GM18517 (cell line): ENCODE results near the gene CCDC47.

ENCODE experiments used
- ATAC-seq: cut with Tn5 transposase; IDR thresholded peaks from one replicate; pipeline ENCODE4 v1.9.1; 2021; ENCODE audit warnings: mild to moderate bottlenecking, moderate library complexity; ENCODE audit not compliant: unreplicated experiment

The CCDC47 gene

DNA sequence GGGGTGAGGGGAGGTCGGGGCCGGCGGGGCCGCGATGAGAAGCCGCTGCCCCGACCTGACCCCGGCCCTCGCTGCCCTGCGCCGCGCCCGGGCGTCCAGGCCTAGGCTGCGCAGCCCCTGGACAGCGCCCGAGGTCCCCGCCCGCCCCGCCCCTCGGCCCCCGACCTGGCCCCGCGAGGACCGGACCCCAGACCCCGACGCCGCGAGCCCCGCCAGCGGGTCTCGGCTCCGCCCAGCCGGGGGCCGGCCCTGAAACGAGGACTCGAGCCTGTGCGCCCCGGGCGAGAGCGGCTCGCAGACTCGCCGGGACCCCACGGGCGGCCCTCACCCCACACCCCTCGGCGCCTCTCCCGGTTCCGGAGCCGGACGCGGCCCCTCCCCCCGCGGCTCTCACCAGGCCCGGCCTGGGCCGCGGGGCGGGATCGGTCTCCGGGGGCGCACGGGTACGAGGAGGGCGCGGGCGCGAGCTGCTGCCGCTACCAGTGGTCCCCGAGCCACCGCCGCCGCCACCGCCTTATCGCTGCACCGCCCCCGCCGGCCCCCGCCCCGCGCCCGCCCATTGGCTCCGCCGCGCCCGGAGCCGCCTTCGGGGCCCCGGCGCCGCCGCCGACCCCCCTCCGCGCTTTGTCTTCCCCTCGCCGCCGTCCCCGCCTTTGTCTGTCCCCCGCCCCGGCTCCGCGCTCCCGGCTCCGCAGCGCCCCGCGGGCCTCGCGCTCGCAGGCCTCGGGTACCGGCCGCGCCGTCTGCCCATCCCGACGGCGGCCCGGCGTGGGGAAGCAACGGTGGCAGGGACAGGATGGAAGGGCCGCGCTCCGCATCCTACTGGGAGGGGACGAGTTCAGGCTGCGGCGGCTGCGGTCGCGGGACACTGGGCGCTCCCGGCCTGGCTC lies 73.5 kb downstream of the CCDC47 start, which contains the start of gene LIMD2:
Gene LIMD2, minus strand, starts transcription at position 488 of the 890 bp plus-strand sequence. CDS start 827 bp downstream, outside the sequence.
- no peak for ATAC-seq

- no peak for ATAC-seq
These were observed 74.3 kb downstream of the CCDC47 start for GRCh38 chr17:63698886-63699637.

- ATAC-seq, result no peak
These were observed 75.0 kb downstream of the CCDC47 start for GRCh38 chr17:63698381-63698885.

- peak; percentile 37 for ATAC-seq
These were observed 75.8 kb downstream of the CCDC47 start for GRCh38 chr17:63697341-63698286.

DNA sequence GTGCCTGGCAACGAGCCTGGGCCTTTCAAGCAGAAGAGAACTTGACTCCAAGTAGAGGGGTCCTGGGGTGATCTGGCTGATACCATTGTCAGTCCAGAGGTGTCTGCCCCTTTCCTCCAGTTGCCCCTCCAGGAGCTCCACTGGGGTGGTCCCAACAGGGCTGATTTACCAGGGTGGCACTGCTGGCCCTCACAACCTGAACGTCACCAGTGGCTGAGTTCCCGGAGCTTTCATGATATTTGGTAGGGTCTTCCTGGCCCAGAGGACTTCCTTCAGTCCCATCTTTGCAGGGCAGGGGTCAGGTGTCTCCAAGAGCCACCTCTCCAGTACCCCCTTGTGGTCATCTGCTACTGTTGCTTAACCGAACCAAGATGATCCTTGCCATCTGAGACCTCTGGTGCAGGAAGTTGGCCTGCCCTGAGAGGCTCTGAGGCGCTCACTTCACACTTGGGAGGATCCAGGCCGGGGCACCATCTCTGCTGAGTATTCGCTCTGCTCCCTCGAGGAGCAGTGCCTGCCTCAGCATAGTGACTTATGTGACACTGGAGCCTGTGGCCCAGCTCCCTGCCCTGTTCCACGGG lies 76.9 kb downstream of the CCDC47 start:
- ATAC-seq, result no peak

- ATAC-seq, result no peak
These were observed 77.5 kb downstream of the CCDC47 start for GRCh38 chr17:63695889-63696288.
